ENCODE results near the gene CSF1R. TPM values are rescaled to one million over a fixed set of nuclear protein-coding genes. Genes with fewer than 3 reads are reported as not detected.

Gene CSF1R
- total and polyA plus RNA-seq, 2 of the 8 experiments (the other 6 are each of a cell fraction or from before 2014, with no cell fraction given): 0.12 TPM; not detected in 1

GRCh38 chr5:150092159-150092787 is 5.9 kb upstream of the CSF1R start:
- H3K23ac ChIP-seq (ENCODE audit: insufficient read length): no peak overlapping the region
- no peak overlapping the region for H4K8ac ChIP-seq (ENCODE audit: extremely low read depth, insufficient read depth, low read length)
- H3K14ac ChIP-seq (ENCODE audit: insufficient read length): no peak overlapping the region
- H4K20me1 ChIP-seq (replicated peaks in 1 of 2; ENCODE audit: control insufficient read depth in 1 of 2, insufficient read depth in 2 of 2, low read length in 2 of 2): no peaks in the 10 kb centered on the region
- POLR2A ChIA-PET (ENCODE audit: partially characterized antibody): no interaction called here
- FAIRE-seq (no peak), DNase-seq (ENCODE audit: low read depth in 1 of 2, low spot score in 2 of 2) (peak in 1 of 2 experiments; percentile 6)
- no peak overlapping the region for H2BK5ac ChIP-seq (ENCODE audit: low read depth, low read length)
- TF ChIP-seq SIRT6 (IDR thresholded peaks at IDR 0.05; ENCODE audit: low read length) (no peak), RBBP5 (IDR thresholded peaks at IDR 0.05; ENCODE audit: borderline replicate concordance, low read depth, low read length) (no peak), EZH2 (IDR thresholded peaks at IDR 0.05; ENCODE audit: low read depth, low read length, severe bottlenecking) (no peak), TBP (IDR thresholded peaks at IDR 0.05; ENCODE audit: low read depth, low read length) (no peak), SIX5 (IDR thresholded peaks at IDR 0.05; ENCODE audit: low read depth, low read length) (no peak), JUND (IDR thresholded peaks at IDR 0.05; ENCODE audit: low read length) (no peak), POLR2AphosphoS5 (IDR thresholded peaks at IDR 0.05; ENCODE audit: low read depth, low read length) (no peak), RAD21 (IDR thresholded peaks at IDR 0.05 in 1 of 2, conservative IDR thresholded peaks at IDR 0.05 in 1 of 2; ENCODE audit: low read depth in 2 of 2, low read length in 2 of 2) (no peak)
- no peak overlapping the region for H2AFZ ChIP-seq (ENCODE audit: low read length)
- 89% methylated on average over 3 of the region's 3 CpGs; no CpG with 5 or more reads in 1 of the 2 experiments for WGBS, 2 experiments (ENCODE audit: extremely low coverage in 1 of 2, insufficient coverage in 1 of 2, insufficient read length in 1 of 2, insufficient replicate concordance in 2 of 2, low coverage in 1 of 2, low lambda C conversion rate in 2 of 2, missing lambda C conversion rate in 1 of 2)
- no peaks in the 10 kb centered on the region for H3K9me3 ChIP-seq (ENCODE audit: insufficient read depth in 2 of 2, low read depth in 1 of 2, low read length in 1 of 2)
- H3K36me3 ChIP-seq (ENCODE audit: control insufficient read depth in 2 of 4, insufficient read depth in 4 of 4, low read length in 3 of 4): no peaks in the 10 kb centered on the region
- H3K9ac ChIP-seq (replicated peaks in 1 of 4; ENCODE audit: extremely low read depth in 1 of 4, low read depth in 3 of 4, low read length in 3 of 4): no peak overlapping the region
- H3K4me3 ChIP-seq (ENCODE audit: extremely low read depth in 1 of 4, insufficient read depth in 2 of 4, low read depth in 3 of 4, low read length in 4 of 4): no peak overlapping the region
- H4K5ac ChIP-seq (ENCODE audit: insufficient read length, low read depth, low read length): no peak overlapping the region
- H3K4me2 ChIP-seq (ENCODE audit: insufficient read depth in 1 of 2, low read depth in 2 of 2, low read length in 2 of 2): no peak overlapping the region
- H2BK15ac ChIP-seq (ENCODE audit: low read length): no peak overlapping the region
- no peak overlapping the region for H2BK20ac ChIP-seq (ENCODE audit: low read length)
- H2BK12ac ChIP-seq (ENCODE audit: low read depth, low read length): no peak overlapping the region
- H3K4me1 ChIP-seq (replicated peaks in 1 of 4; ENCODE audit: control insufficient read depth in 3 of 4, insufficient read depth in 4 of 4, low read length in 3 of 4): no peaks in the 10 kb centered on the region
- no peaks in the 10 kb centered on the region for H3K79me2 ChIP-seq (ENCODE audit: control insufficient read depth in 1 of 2, insufficient read depth in 2 of 2, low read length in 2 of 2)
- no peaks in the 10 kb centered on the region for H3K27me3 ChIP-seq (replicated peaks in 1 of 4; ENCODE audit: control insufficient read depth in 3 of 4, extremely low read depth in 1 of 4, insufficient read depth in 3 of 4, low read length in 3 of 4)
- no peak overlapping the region for H3K27ac ChIP-seq (ENCODE audit: low read depth, low read length)
- H3K18ac ChIP-seq (ENCODE audit: extremely low read depth, low read length): no peak overlapping the region
- CTCF ChIA-PET (ENCODE audit: partially characterized antibody): no interaction called here
- no peaks in the 10 kb centered on the region for H3K79me1 ChIP-seq (ENCODE audit: low read depth, low read length)
- no peak overlapping the region for H3K56ac ChIP-seq (replicated peaks; ENCODE audit: insufficient read length, low read depth, low read length)
- H4K91ac ChIP-seq (replicated peaks; ENCODE audit: insufficient read length, low read length): no peak overlapping the region
- H3K4ac ChIP-seq (replicated peaks; ENCODE audit: insufficient read length, low read depth, low read length): no peak overlapping the region
- H2BK120ac ChIP-seq (replicated peaks; ENCODE audit: low read depth, low read length): no peak overlapping the region
- no peaks in the 10 kb centered on the region for H3K23me2 ChIP-seq (ENCODE audit: low read depth, low read length)
- no peak overlapping the region for H2AK5ac ChIP-seq (ENCODE audit: low read depth, low read length)
